Hematopoietic multipotent progenitor cell treated with erythropoietin and hydrocortisone succinate and interleukin-3 and kit ligand, for 17 days (in vitro differentiated cells): Measurements from ENCODE around the gene NCL.

ENCODE experiments used
- DNase-seq: peaks from one replicate; pipeline ENCODE4 v3.0.0-alpha.2; 2015; ENCODE audit warnings: low spot score

The NCL gene, protein sequence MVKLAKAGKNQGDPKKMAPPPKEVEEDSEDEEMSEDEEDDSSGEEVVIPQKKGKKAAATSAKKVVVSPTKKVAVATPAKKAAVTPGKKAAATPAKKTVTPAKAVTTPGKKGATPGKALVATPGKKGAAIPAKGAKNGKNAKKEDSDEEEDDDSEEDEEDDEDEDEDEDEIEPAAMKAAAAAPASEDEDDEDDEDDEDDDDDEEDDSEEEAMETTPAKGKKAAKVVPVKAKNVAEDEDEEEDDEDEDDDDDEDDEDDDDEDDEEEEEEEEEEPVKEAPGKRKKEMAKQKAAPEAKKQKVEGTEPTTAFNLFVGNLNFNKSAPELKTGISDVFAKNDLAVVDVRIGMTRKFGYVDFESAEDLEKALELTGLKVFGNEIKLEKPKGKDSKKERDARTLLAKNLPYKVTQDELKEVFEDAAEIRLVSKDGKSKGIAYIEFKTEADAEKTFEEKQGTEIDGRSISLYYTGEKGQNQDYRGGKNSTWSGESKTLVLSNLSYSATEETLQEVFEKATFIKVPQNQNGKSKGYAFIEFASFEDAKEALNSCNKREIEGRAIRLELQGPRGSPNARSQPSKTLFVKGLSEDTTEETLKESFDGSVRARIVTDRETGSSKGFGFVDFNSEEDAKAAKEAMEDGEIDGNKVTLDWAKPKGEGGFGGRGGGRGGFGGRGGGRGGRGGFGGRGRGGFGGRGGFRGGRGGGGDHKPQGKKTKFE

GRCh38 chr2:231463698-231464575 lies at the start of gene NCL:
NCL (minus strand) TSS chr2:231464484; CDS start chr2:231464353, 131 bp downstream.
- DNase-seq, result peak; percentile 65

DNA sequence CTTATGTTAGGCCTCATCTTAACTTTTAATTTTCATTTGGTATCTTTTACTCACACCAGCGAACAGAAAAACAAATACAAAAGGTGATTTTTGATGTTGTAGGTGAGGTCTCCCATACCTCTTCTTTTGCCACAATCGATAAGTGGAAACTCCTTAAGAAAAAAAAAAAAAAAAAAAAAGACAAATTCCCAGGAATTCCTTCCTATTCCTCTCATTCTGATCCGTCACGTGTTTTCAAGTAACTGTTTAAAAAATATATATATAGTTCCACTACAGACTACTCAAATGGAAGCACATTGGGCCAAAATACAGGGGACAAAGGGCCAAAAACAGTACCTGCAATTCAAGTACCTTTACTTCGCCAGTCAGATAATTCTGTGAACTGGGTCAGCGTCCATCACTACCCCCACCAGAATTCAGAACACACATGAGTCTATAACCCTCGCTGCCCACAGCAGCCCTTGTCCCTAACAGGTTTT lies 49.5 kb upstream of the NCL start:
- no peak for DNase-seq

DNA sequence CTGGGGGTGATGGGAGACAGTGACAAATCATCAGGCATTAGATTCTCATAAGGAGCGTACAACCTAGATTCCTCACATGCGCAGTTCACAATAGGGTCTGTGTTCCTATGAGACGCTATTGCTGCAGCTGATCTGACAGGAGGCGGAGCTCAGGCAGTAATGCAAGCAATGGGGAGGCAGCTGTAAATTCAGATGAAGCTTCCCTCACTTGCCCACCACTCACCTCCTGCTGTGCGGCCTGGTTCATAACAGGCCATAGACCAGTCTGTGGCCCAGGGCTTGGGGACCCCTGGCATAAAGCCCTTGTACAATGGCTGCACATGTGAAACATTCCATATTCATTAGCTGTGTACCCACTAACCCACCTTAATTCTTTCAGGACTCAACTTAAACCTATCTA lies 47.9 kb upstream of the NCL start:
- DNase-seq, result no peak

DNA sequence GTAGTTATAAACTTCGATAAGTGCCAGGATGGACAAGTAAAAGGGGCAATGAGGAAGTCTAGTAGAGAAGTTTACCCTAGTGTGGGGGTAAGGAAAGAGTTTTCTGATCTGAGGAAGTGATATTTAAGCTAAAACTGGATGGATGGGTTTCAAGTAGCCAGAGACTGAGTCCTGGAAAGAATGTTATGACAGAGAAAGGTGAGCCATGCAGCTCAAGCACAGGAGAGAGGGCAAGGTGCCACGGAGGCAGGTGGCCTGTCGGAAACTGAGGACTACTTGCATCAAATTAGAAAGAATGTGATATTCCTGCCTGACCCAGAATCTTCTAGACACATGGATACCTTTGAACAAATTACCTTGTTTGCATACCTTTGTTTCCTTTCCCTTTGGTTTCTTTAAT lies 39.5 kb upstream of the NCL start:
- DNase-seq, result no peak

GRCh38 chr2:231502596-231502995 lies 38.3 kb upstream of the NCL start:
- DNase-seq, result no peak

DNA sequence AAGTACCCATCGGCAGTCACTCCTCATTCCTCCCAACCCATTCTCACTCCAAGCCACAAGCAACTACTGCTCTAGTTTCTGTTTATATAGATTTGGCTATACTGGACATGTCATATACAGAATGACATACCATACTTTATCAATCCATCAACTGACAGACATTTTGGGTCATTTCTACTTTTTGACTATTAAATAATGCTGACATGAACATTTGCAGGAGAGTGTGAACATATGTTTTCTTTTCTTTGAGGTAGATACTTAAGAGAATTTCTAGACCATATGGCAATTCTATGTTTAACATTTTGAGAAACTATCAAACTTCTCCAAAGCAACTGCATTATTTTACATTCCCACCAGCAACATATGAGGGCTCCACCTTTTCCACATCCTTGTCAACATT lies 33.4 kb upstream of the NCL start:
- DNase-seq, result no peak

GRCh38 chr2:231494669-231495068 lies 30.4 kb upstream of the NCL start:
- no peak for DNase-seq

GRCh38 chr2:231490801-231491200 lies 26.5 kb upstream of the NCL start:
- no peak for DNase-seq

DNA sequence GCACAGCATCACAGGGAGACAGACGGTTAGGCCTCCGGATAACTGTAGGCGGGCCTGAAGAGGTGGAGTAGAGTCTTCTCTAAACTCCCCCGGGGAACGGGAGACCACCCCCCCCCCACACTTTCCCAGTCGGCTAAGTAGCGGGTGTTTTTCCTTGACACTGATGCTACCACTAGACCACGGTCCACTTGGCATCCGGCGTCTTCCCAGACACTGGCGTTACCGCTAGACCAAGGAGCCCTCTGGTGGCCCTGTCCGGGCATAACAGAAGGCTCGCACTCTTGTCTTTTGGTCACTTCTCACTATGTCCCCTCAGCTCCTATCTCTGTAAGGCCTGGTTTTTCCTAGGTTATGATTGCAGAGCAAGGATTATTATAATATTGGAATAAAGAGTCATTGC lies 25.7 kb upstream of the NCL start:
- no peak for DNase-seq

DNA sequence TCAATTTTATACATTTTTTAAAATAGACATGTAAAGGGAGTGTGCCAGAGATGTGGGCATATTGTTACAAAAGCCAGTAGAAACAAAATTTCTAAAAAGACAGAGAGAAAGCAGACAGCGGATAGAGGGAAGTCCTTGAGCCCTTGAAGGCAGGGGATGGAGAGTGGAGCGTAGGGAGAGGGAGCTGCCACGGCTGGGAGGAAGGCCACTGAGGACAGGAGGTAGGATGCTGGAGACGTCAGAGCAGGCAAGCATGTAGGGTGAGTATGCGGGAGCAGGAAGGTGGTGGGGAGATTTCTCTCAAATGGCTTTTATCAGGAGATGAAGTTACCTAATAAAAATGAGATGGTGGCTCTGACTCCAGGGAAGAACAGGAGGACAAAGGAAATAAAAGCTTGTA lies 24.0 kb upstream of the NCL start:
- DNase-seq, result no peak

- no peak for DNase-seq
Measured at GRCh38 chr2:231486851-231487596, 22.7 kb upstream of the NCL start.

DNA sequence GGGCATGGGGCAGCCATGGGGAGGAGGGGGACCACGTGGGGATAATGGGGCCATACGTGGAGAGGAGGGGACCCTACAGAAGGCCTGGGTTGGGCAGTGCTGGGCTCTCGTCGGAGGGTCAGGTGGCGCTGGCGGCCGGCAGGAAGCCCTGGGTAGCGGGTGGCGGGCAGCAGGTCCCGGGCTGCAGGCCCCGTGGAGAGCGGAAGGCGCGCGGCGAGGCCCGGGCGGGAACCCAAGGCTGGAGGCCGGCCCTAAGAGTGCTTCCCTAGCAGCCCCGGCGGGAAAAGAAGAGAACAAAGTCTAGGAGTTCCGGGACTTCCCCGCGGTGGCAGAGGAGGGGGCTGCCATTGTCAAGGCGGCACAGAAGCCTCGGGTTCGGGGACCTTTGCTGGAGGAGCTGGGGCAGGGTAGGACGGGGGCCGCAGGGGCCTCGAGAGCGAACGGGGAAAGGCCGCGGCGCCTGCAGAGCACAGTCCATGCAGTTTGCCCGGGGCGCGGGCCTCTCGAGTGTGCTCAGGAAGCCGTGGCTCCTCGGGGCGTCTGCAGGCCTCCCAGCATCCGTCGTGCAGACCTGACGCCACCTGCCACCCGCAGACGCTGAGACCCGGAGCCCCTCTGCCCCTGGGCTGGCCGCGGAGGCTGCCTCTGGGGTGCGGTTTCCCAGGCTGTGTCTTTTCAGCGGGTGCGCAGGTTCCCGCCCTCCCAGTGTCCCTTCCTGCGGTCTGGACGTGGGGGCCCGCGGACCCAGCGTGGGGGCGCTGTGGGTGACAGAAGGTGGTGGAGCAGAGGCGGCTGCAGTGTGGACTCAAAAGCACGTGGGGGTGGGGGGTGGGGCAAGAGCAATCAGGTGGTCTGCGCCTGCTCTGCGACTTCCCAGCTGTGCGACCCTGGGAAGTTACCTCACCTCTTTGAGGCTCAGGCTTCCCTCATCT lies 19.4 kb upstream of the NCL start:
- no peak for DNase-seq

GRCh38 chr2:231482806-231483391 lies 18.6 kb upstream of the NCL start:
- DNase-seq, result peak; percentile 67

GRCh38 chr2:231480781-231481180 lies 16.5 kb upstream of the NCL start:
- DNase-seq, result no peak

DNA sequence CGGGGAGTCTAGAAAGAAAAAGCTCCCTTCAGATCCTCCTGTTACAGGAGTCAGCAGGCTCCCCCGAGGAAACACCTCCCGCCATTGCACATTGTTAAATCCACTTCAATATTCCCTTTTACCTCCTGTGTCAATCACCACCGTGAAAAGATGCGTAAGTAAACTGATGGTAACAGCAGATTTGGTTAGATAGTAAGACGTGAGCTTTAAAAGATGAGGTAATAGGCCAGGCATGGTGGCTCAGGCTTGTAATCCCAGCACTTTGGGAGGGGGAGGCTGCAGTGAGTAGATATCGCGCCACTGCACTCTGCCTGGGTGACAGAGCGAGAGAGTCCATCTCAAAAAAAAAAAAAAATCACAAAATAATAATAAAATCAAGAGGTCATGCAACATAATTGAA lies 15.2 kb upstream of the NCL start:
- DNase-seq, result no peak

- no peak for DNase-seq
Measured at GRCh38 chr2:231476920-231477319, 12.6 kb upstream of the NCL start.

DNA sequence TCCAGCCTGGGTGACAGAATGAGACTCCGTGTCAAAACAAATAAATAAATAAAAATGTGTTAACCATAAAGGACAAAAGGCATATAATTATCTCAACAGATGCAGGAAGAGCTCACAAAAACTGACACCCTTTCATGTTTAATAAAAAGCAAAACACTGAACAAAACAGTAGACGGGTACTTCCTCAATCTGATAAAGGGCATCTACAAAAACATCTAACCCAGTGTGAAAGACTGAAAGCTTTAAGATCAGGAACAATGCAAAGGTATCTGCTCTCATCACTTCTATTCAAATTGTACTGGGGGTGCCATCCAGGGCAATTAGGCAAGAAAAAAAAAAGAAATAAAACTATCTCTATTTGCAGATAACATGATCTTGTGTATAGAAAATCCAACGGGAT lies 11.7 kb upstream of the NCL start:
- no peak for DNase-seq

GRCh38 chr2:231472816-231473215 lies 8.5 kb upstream of the NCL start:
- no peak for DNase-seq

GRCh38 chr2:231470246-231470900 lies 6.1 kb upstream of the NCL start:
- DNase-seq, result no peak

DNA sequence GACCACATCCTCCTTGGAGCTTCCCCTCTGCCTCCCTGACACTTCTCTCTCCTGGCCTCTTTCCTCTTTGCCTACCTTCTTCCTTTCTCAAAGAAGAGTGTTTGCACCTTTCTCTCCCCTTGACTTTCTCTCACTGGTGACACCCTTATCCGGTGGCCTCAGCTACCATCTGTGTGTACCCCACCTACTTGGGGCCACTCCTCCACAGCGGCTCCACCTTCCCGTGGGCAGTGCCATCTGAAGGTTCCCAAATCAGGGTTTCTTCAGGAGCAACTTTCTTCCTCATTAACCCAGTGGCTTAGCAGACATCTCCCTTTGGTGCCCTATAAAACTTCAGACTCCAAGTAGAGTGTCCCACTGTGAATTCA lies 5.3 kb upstream of the NCL start:
- peak; percentile 77 for DNase-seq
